ENCODE data around the gene EIF4G2. TPM values are rescaled to one million over a fixed set of nuclear protein-coding genes. Genes with fewer than 3 reads are reported as not detected.
A peak's percentile ranks its signal among the peaks of the same experiment; 100 is the strongest.

EIF4G2 gene
- total RNA-seq, 2 donors from 2014 or later: 1,073 to 1,080 TPM

GRCh38 chr11:10771457-10771856, 37.3 kb downstream of the EIF4G2 start:
- no peaks in the 10 kb centered on the region for H3K4me1 ChIP-seq
- no peak for TF ChIP-seq CTCF (IDR thresholded peaks at IDR 0.05)
- intact Hi-C loops (cut with DNase I): no loop called here
- H3K27me3 ChIP-seq: no peaks in the 10 kb centered on the region
- peaks cover 20% of the 10 kb centered on the region for H3K36me3 ChIP-seq
- no peak overlapping the region for H3K9ac ChIP-seq (ENCODE audit: low read depth in 2 of 2, low read length in 2 of 2)
- DNase-seq: no peak
- no peak overlapping the region for H3K27ac ChIP-seq
- no peak overlapping the region for H3K4me3 ChIP-seq
- no peaks in the 10 kb centered on the region for H3K9me3 ChIP-seq

- no peaks in the 10 kb centered on the region for H3K27me3 ChIP-seq
- H3K4me3 ChIP-seq: no peak overlapping the region
- H3K9ac ChIP-seq (ENCODE audit: low read depth in 2 of 2, low read length in 2 of 2): no peak overlapping the region
- peak; percentile 49 for DNase-seq
- intact Hi-C loops (cut with DNase I): no loop called here
- peaks cover 20% of the 10 kb centered on the region for H3K36me3 ChIP-seq
- TF ChIP-seq CTCF (IDR thresholded peaks at IDR 0.05): peak; percentile 44
- H3K4me1 ChIP-seq: no peaks in the 10 kb centered on the region
- H3K27ac ChIP-seq: no peak overlapping the region
- no peaks in the 10 kb centered on the region for H3K9me3 ChIP-seq
Measured at GRCh38 chr11:10770626-10771254, 38.0 kb downstream of the EIF4G2 start.

GRCh38 chr11:10764412-10764811, 44.3 kb downstream of the EIF4G2 start:
- Histone ChIP-seq H3K4me3 (no peak overlapping the region), H3K4me1 (no peaks in the 10 kb centered on the region), H3K36me3 (peaks cover 5% of the 10 kb centered on the region), H3K27ac (no peak overlapping the region), H3K27me3 (no peaks in the 10 kb centered on the region), H3K9ac (ENCODE audit: low read depth in 2 of 2, low read length in 2 of 2) (no peak overlapping the region), H3K9me3 (no peaks in the 10 kb centered on the region)
- no peak for DNase-seq
- intact Hi-C loops (cut with DNase I): no loop called here
- TF ChIP-seq CTCF (IDR thresholded peaks at IDR 0.05): no peak

- H3K4me1 ChIP-seq: no peaks in the 10 kb centered on the region
- H3K36me3 ChIP-seq: peaks cover 5% of the 10 kb centered on the region
- no peaks in the 10 kb centered on the region for H3K27me3 ChIP-seq
- no peak overlapping the region for H3K9ac ChIP-seq (ENCODE audit: low read depth in 2 of 2, low read length in 2 of 2)
- intact Hi-C loops (cut with DNase I): no loop called here
- TF ChIP-seq CTCF (IDR thresholded peaks at IDR 0.05): no peak
- no peaks in the 10 kb centered on the region for H3K9me3 ChIP-seq
- no peak overlapping the region for H3K27ac ChIP-seq
- no peak for DNase-seq
- no peak overlapping the region for H3K4me3 ChIP-seq
Measured at GRCh38 chr11:10763766-10764165, 45.0 kb downstream of the EIF4G2 start.

- no peak overlapping the region for H3K9ac ChIP-seq (ENCODE audit: low read depth in 2 of 2, low read length in 2 of 2)
- DNase-seq: no peak
- H3K36me3 ChIP-seq: peaks cover 5% of the 10 kb centered on the region
- no peaks in the 10 kb centered on the region for H3K9me3 ChIP-seq
- intact Hi-C loops (cut with DNase I): no loop called here
- no peaks in the 10 kb centered on the region for H3K4me1 ChIP-seq
- no peak for TF ChIP-seq CTCF (IDR thresholded peaks at IDR 0.05)
- H3K4me3 ChIP-seq: no peak overlapping the region
- H3K27ac ChIP-seq: no peak overlapping the region
- H3K27me3 ChIP-seq: no peaks in the 10 kb centered on the region
Measured at GRCh38 chr11:10762913-10763421, 45.8 kb downstream of the EIF4G2 start.

Measured in colonic mucosa (tissue), 4 donors.